Colonic mucosa (tissue), 4 donors: ENCODE results near the gene VSTM2B. TPM values are rescaled to one million over a fixed set of nuclear protein-coding genes. Genes with fewer than 3 reads are reported as not detected.

ENCODE experiments used
- DNase-seq: peaks from one replicate; pipeline ENCODE4 v3.0.0-alpha.2; 2020
- H3K27ac ChIP-seq: fragments of 200-600 bp; one replicate; pipeline ENCODE4 v1.8.0; 2021
- H3K27me3 ChIP-seq: fragments of 200-600 bp; one replicate; pipeline ENCODE4 v1.8.0; 2021
- H3K36me3 ChIP-seq: fragments of 200-600 bp; one replicate; pipeline ENCODE4 v1.8.0; 2021
- H3K4me1 ChIP-seq: fragments of 200-600 bp; one replicate; pipeline ENCODE4 v1.8.0; 2021; ENCODE audit warnings: mild to moderate bottlenecking
- H3K4me3 ChIP-seq: fragments of 200-600 bp; one replicate; pipeline ENCODE4 v1.8.0; 2021
- H3K9ac ChIP-seq, 2 donors: one replicate each; pipeline ENCODE4 v1.7.0; 2013; ENCODE audit warnings: control low read depth in 2 of 2, low read depth in 2 of 2, low read length in 2 of 2
- H3K9me3 ChIP-seq: fragments of 200-600 bp; one replicate; pipeline ENCODE4 v1.8.0; 2021
- intact Hi-C: fragments of 100-400 bp; cut with DNase I; formaldehyde crosslinking; loops from one replicate; pipeline ENCODE4 v1.14.1; 2022
- total RNA-seq, 2 donors: library from RNA; stranded (reverse); fragmentation: NEBNext Ultra II Directional in 1 of 2; extraction: Animal tissue kit (Norgen Biotek cat#: 25700) in 1 of 2; gene quantifications; one replicate each; pipeline ENCODE4 v1.2.1, GENCODE V29; 2021
- TF ChIP-seq, protein P1 (sequence below): fragments of 200-600 bp; IDR thresholded peaks from one replicate; pipeline ENCODE4 v1.8.0; 2022; ENCODE audit warnings: antibody characterized with exemption, mild to moderate bottlenecking
- donor health status: healthy.
- donor health status: DM: no; HTN: no; CAD: no.
- donor health status: DM: no; HTN: no; CAD: no.

The VSTM2B gene
- total RNA-seq, 2 donors from 2014 or later, result not detected

DNA sequence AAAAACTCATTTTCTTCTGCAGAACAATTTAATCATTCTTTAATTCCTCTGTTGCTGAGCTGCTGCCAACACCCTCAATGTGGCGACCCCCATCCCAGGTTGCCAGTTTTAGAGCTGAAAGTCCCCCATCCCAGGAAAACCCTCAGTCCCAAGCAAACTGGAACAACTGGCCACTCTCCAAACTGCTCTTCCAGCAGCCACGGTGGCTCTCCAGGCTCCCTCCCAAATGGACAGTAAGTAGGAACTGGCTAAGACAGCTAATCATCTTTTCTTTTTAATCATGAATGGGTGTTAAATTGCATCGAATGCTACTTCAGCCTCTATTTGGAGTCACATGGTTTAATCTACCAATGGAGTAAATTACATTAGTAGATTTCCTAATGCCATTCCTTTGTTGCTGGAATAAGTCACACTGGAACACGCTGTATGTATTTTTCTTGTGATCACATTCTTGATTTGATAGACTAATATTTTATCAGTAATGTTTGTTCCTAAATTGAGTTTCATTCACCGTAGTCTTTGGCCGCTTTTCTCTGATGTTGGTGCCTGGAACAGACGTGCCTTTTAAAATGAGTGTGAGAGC lies 33.7 kb upstream of the VSTM2B start:
- no peak overlapping the region for H3K9ac ChIP-seq
- H3K27me3 ChIP-seq, result no peaks in the 10 kb centered on the region
- TF ChIP-seq, protein P1, sequence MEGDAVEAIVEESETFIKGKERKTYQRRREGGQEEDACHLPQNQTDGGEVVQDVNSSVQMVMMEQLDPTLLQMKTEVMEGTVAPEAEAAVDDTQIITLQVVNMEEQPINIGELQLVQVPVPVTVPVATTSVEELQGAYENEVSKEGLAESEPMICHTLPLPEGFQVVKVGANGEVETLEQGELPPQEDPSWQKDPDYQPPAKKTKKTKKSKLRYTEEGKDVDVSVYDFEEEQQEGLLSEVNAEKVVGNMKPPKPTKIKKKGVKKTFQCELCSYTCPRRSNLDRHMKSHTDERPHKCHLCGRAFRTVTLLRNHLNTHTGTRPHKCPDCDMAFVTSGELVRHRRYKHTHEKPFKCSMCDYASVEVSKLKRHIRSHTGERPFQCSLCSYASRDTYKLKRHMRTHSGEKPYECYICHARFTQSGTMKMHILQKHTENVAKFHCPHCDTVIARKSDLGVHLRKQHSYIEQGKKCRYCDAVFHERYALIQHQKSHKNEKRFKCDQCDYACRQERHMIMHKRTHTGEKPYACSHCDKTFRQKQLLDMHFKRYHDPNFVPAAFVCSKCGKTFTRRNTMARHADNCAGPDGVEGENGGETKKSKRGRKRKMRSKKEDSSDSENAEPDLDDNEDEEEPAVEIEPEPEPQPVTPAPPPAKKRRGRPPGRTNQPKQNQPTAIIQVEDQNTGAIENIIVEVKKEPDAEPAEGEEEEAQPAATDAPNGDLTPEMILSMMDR, result no peak
- H3K9me3 ChIP-seq, result no peaks in the 10 kb centered on the region
- H3K4me3 ChIP-seq, result no peak overlapping the region
- no peaks in the 10 kb centered on the region for H3K36me3 ChIP-seq
- H3K4me1 ChIP-seq, result no peaks in the 10 kb centered on the region
- H3K27ac ChIP-seq, result no peak overlapping the region
- intact Hi-C loops, result no loop called here
- DNase-seq, result no peak

DNA sequence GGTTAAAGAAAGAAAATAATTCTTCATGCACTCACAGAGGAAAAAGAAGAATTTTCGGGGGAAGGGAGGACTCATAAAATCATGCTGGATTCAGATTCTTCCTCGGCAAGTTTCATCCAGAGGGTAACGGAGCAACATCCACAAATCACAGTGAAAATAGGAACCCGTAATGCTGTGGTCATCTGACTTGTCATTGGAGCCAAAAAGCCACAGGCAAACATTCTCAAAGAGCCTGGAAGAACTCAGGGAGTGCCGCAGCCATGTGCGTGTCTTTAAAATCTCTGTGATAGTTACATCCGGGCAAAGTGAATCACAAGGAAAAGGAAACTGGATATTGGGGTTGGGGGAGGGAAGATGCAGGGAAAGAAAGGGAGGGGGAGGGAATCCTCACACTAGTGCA lies 33.0 kb upstream of the VSTM2B start:
- H3K27ac ChIP-seq, result no peak overlapping the region
- intact Hi-C loops, result no loop called here
- no peaks in the 10 kb centered on the region for H3K9me3 ChIP-seq
- no peaks in the 10 kb centered on the region for H3K27me3 ChIP-seq
- TF ChIP-seq, protein P1, result no peak
- no peaks in the 10 kb centered on the region for H3K36me3 ChIP-seq
- H3K4me1 ChIP-seq, result no peaks in the 10 kb centered on the region
- no peak for DNase-seq
- H3K4me3 ChIP-seq, result no peak overlapping the region
- no peak overlapping the region for H3K9ac ChIP-seq

DNA sequence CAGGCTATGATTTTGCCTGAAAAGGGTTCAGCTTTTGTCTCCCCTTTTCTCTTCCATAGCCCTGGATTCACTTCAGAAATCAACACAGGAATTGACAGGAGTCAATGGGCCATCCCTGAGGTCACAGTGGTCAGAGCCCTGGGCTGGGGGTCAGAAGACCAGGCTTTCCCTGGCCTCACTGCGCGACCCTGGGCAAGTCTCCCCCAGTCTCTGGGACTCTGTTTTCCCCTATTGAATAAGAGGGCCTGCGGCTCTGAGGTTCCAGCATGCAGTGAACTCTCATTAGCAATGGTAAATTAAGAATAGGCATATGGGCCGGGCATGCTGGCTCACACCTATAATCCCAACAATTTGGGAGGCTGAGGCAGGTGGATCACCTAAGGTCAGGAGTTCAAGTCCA lies 30.7 kb upstream of the VSTM2B start:
- intact Hi-C loops, result no loop called here
- DNase-seq, result no peak

GRCh38 chr19:29495901-29496441 lies 29.8 kb upstream of the VSTM2B start:
- no peak overlapping the region for H3K9ac ChIP-seq
- no peak for DNase-seq
- no peaks in the 10 kb centered on the region for H3K36me3 ChIP-seq
- H3K27ac ChIP-seq, result no peak overlapping the region
- intact Hi-C loops, result no loop called here
- H3K9me3 ChIP-seq, result no peaks in the 10 kb centered on the region
- H3K27me3 ChIP-seq, result no peaks in the 10 kb centered on the region
- H3K4me1 ChIP-seq, result no peaks in the 10 kb centered on the region
- TF ChIP-seq, protein P1, result no peak
- no peak overlapping the region for H3K4me3 ChIP-seq

More for the DNA sequence above, 30.7 kb upstream of the VSTM2B start:
- Histone ChIP-seq H3K27me3 (no peaks in the 10 kb centered on the region), H3K4me1 (no peaks in the 10 kb centered on the region), H3K9ac (no peak overlapping the region), H3K4me3 (no peak overlapping the region), H3K36me3 (no peaks in the 10 kb centered on the region), H3K9me3 (no peaks in the 10 kb centered on the region), H3K27ac (no peak overlapping the region)
- TF ChIP-seq, protein P1, result no peak

DNA sequence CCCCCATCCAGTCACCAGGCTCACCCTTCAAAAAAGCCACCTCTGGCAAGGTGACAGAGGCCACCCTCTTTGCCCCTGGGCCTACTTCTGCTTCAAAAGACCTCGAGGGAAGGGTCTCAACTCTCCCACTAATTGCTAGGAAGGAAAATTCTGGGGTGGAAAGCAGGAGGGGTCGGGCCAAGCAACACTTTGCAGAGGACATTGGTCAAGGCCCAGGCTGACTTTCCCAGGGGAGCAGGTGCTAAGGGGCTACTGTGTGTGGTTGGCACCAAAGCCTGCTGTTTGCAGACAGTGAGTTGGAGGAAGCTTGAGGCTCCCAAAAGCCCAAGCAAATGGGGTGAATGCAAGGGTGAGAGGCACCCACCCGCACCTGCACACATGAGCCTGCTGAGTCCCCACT lies 28.6 kb upstream of the VSTM2B start:
- Histone ChIP-seq H3K36me3 (no peaks in the 10 kb centered on the region), H3K9me3 (no peaks in the 10 kb centered on the region), H3K4me3 (no peak overlapping the region), H3K27ac (no peak overlapping the region), H3K9ac (no peak overlapping the region), H3K4me1 (no peaks in the 10 kb centered on the region), H3K27me3 (no peaks in the 10 kb centered on the region)
- DNase-seq, result no peak
- TF ChIP-seq, protein P1, result no peak
- intact Hi-C loops, result no loop called here
